SU-DHL-6 (cell line): ENCODE measurements around the gene HTR3C.

Experiments
- CTCF ChIP-seq: fragments of 200-600 bp; sonication (generic); IDR thresholded peaks from one replicate; pipeline ENCODE4 v1.5.1; 2017; ENCODE audit warnings: antibody characterized with exemption, mild to moderate bottlenecking, low read length, moderate library complexity; ENCODE audit not compliant: insufficient read depth, poor library complexity, severe bottlenecking
- EZH2phosphoT487 ChIP-seq: fragments of 200-600 bp; sonication (generic), shearing (Covaris generic); conservative IDR thresholded peaks from 2 replicates; pipeline ENCODE4 v1.6.1; 2018; ENCODE audit warnings: mild to moderate bottlenecking, antibody characterized with exemption, low read length, moderate library complexity, mixed read lengths

GRCh38 chr3:184011230-184011876, 41.5 kb upstream of the HTR3C start:
- TF ChIP-seq CTCF (no peak), EZH2phosphoT487 (no peak)
